HCT116 (cell line): ENCODE results near the gene TIMM29.

Experiments
- CTCF ChIP-seq, 3 experiments: fragments of 200-600 bp in 1 of 3; sonication (generic) in 1 of 3; IDR thresholded peaks in 2 of 3; conservative IDR thresholded peaks in 1 of 3; 2 replicates each; pipeline ENCODE4 v1.5.1; 2012 to 2017; ENCODE audit warnings: low read depth in 2 of 3, low read length in 2 of 3, antibody characterized with exemption in 1 of 3, borderline replicate concordance in 1 of 3, control low read depth in 1 of 3, mild to moderate bottlenecking in 1 of 3, mixed read lengths in 1 of 3, mixed run types in 1 of 3, moderate library complexity in 1 of 3; ENCODE audit not compliant: insufficient read depth in 1 of 3
- EZH2 ChIP-seq: fragments of 200-600 bp; sonication (generic); IDR thresholded peaks from 2 replicates; pipeline ENCODE4 v1.6.1; 2017; ENCODE audit warnings: antibody characterized with exemption, mixed run types
- POLR2A ChIP-seq: IDR thresholded peaks from 2 replicates; pipeline ENCODE4 v1.7.0; 2011; ENCODE audit warnings: borderline replicate concordance; ENCODE audit not compliant: insufficient read depth, insufficient read length; ENCODE audit errors: extremely low read depth
- POLR2AphosphoS5 ChIP-seq: IDR thresholded peaks from 2 replicates; pipeline ENCODE4 v1.6.1; 2011; ENCODE audit warnings: mild to moderate bottlenecking, low read depth, low read length, moderate library complexity
- RAD21 ChIP-seq: IDR thresholded peaks from 2 replicates; pipeline ENCODE4 v1.6.1; 2012; ENCODE audit warnings: low read depth, mild to moderate bottlenecking
- REST ChIP-seq: IDR thresholded peaks from 2 replicates; pipeline ENCODE4 v1.6.1; 2012; ENCODE audit warnings: low read depth
- SIN3A ChIP-seq: IDR thresholded peaks from 2 replicates; pipeline ENCODE4 v1.6.1; 2012; ENCODE audit warnings: low read depth
- SP1 ChIP-seq: IDR thresholded peaks from 2 replicates; pipeline ENCODE4 v1.6.1; 2012; ENCODE audit warnings: low read depth
- SRF ChIP-seq: IDR thresholded peaks from 2 replicates; pipeline ENCODE4 v1.6.1; 2012; ENCODE audit warnings: low read depth
- TCF7L2 ChIP-seq: IDR thresholded peaks from 2 replicates; pipeline ENCODE4 v1.7.0; 2011; ENCODE audit warnings: borderline replicate concordance, inconsistent platforms; ENCODE audit not compliant: insufficient read depth, insufficient read length; ENCODE audit errors: extremely low read depth

GRCh38 chr19:10961073-10961860, 32.7 kb downstream of the TIMM29 start:
- TF ChIP-seq RAD21 (no peak), POLR2A (no peak), EZH2 (no peak), SP1 (no peak), SIN3A (no peak), CTCF (IDR thresholded peaks at IDR 0.05 in 2 of 3, conservative IDR thresholded peaks at IDR 0.05 in 1 of 3; ENCODE audit: borderline replicate concordance in 1 of 3, insufficient read depth in 1 of 3, low read depth in 2 of 3, low read length in 2 of 3) (no peak), POLR2AphosphoS5 (0 out of 2 replicates have a peak, but pooled peaks have one; percentile 4), REST (no peak), TCF7L2 (no peak), SRF (no peak)
